GM20000 (cell line): ENCODE measurements around the gene C17orf78.

Experiments used
- DNase-seq: peaks from one replicate; pipeline ENCODE4 v3.0.0; 2012; ENCODE audit warnings: low spot score
- CTCF ChIP-seq: IDR thresholded peaks from 2 replicates; pipeline ENCODE4 v1.5.1; 2012; ENCODE audit warnings: mild to moderate bottlenecking, control low read depth; ENCODE audit errors: extremely low read depth, missing control alignments

C17orf78 gene

GRCh38 chr17:37358098-37358829 is 17.5 kb upstream of the C17orf78 start:
- peak; percentile 63 for DNase-seq
- TF ChIP-seq CTCF, result no peak

GRCh38 chr17:37358830-37359681 is 16.7 kb upstream of the C17orf78 start:
- TF ChIP-seq CTCF, result no peak
- DNase-seq, result peak; percentile 99

GRCh38 chr17:37359682-37360188 is 16.1 kb upstream of the C17orf78 start:
- no peak for DNase-seq

GRCh38 chr17:37360632-37361031 is 15.2 kb upstream of the C17orf78 start:
- no peak for TF ChIP-seq CTCF
- no peak for DNase-seq

More at GRCh38 chr17:37359682-37360188, 16.1 kb upstream of the C17orf78 start:
- no peak for TF ChIP-seq CTCF

GRCh38 chr17:37361543-37361942 is 14.2 kb upstream of the C17orf78 start:
- TF ChIP-seq CTCF, result no peak
- DNase-seq, result no peak

- no peak for TF ChIP-seq CTCF
These were observed 10.2 kb upstream of the C17orf78 start for GRCh38 chr17:37365589-37365988.

GRCh38 chr17:37368577-37368976 is 7.2 kb upstream of the C17orf78 start:
- DNase-seq, result no peak
- no peak for TF ChIP-seq CTCF

More at GRCh38 chr17:37365589-37365988, 10.2 kb upstream of the C17orf78 start:
- DNase-seq, result no peak
